NCI-H82 (cell line): Measurements from ENCODE around the gene CACNA1C.

Experiments used
- DNase-seq: peaks from one replicate; lab custom pipeline; 2025; lab: John Stamatoyannopoulos, UW

CACNA1C gene

DNA sequence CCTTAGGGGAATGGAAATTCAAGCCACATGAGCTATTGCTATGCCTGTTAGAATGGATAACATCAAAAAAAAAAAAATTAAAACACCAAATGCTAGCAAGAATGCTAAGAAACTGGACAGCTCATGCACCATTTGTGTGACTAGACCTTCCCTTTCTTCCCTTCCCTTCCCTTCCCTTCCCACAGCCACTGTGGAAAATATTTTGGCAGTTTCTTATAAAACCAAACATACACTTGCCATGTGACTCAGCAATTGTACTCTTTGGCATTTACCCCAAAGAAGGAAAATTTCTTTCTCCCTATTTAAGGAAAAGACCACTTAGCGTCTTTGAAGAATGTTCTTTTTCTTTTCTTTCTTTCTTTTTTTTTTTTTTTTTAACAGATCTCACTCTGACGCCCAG is 692.9 kb downstream of the CACNA1C start:
- DNase-seq = no peak
